Measurements from ENCODE around the gene CMBL. TPM values are rescaled to one million over a fixed set of nuclear protein-coding genes. Genes with fewer than 3 reads are reported as not detected.

Gene CMBL
- total RNA-seq, 1 donor: 9.0 TPM

- TF ChIP-seq CTCF (IDR thresholded peaks at IDR 0.05; ENCODE audit: extremely low read depth, low read depth, low read length): no peak
- no peak for DNase-seq (ENCODE audit: insufficient read length, low spot score, missing footprints)
- Histone ChIP-seq H4K20me1 (ENCODE audit: insufficient read depth, low read length) (no peaks in the 10 kb centered on the region), H3K4me3 (ENCODE audit: insufficient read depth, low read length) (no peak overlapping the region), H3K79me2 (ENCODE audit: insufficient read depth, low read length) (no peaks in the 10 kb centered on the region), H3K27ac (ENCODE audit: low read depth, low read length) (no peak overlapping the region), H3K4me2 (ENCODE audit: insufficient read depth, low read length) (no peak overlapping the region), H3K9me3 (ENCODE audit: low read depth, low read length) (no peaks in the 10 kb centered on the region), H3K27me3 (ENCODE audit: insufficient read depth, low read length) (no peaks in the 10 kb centered on the region), H2AFZ (ENCODE audit: low read length) (no peak overlapping the region), H3K36me3 (ENCODE audit: insufficient read depth, low read length) (no peaks in the 10 kb centered on the region), H3K4me1 (ENCODE audit: insufficient read depth, low read length) (no peaks in the 10 kb centered on the region)
These were observed 13.6 kb downstream of the CMBL start for GRCh38 chr5:10293907-10294662.

GRCh38 chr5:10291692-10292339, 15.9 kb downstream of the CMBL start:
- no peak for DNase-seq (ENCODE audit: insufficient read length, low spot score, missing footprints)
- Histone ChIP-seq H3K36me3 (ENCODE audit: insufficient read depth, low read length) (peaks cover 6% of the 10 kb centered on the region), H3K9me3 (ENCODE audit: low read depth, low read length) (no peaks in the 10 kb centered on the region), H3K79me2 (ENCODE audit: insufficient read depth, low read length) (no peaks in the 10 kb centered on the region), H4K20me1 (ENCODE audit: insufficient read depth, low read length) (no peaks in the 10 kb centered on the region), H3K4me2 (ENCODE audit: insufficient read depth, low read length) (no peak overlapping the region), H3K27me3 (ENCODE audit: insufficient read depth, low read length) (no peaks in the 10 kb centered on the region), H3K4me3 (ENCODE audit: insufficient read depth, low read length) (no peak overlapping the region), H3K4me1 (ENCODE audit: insufficient read depth, low read length) (no peaks in the 10 kb centered on the region), H3K27ac (ENCODE audit: low read depth, low read length) (no peak overlapping the region), H2AFZ (ENCODE audit: low read length) (no peak overlapping the region)
- no peak for TF ChIP-seq CTCF (IDR thresholded peaks at IDR 0.05; ENCODE audit: extremely low read depth, low read depth, low read length)

- H4K20me1 ChIP-seq (ENCODE audit: insufficient read depth, low read length): no peaks in the 10 kb centered on the region
- no peak overlapping the region for H3K27ac ChIP-seq (ENCODE audit: low read depth, low read length)
- no peak for DNase-seq (ENCODE audit: insufficient read length, low spot score, missing footprints)
- no peak overlapping the region for H2AFZ ChIP-seq (ENCODE audit: low read length)
- H3K9me3 ChIP-seq (ENCODE audit: low read depth, low read length): no peaks in the 10 kb centered on the region
- H3K4me2 ChIP-seq (ENCODE audit: insufficient read depth, low read length): no peak overlapping the region
- no peaks in the 10 kb centered on the region for H3K79me2 ChIP-seq (ENCODE audit: insufficient read depth, low read length)
- no peaks in the 10 kb centered on the region for H3K4me1 ChIP-seq (ENCODE audit: insufficient read depth, low read length)
- no peak for TF ChIP-seq CTCF (IDR thresholded peaks at IDR 0.05; ENCODE audit: extremely low read depth, low read depth, low read length)
- no peak overlapping the region for H3K4me3 ChIP-seq (ENCODE audit: insufficient read depth, low read length)
- peaks cover 11% of the 10 kb centered on the region for H3K36me3 ChIP-seq (ENCODE audit: insufficient read depth, low read length)
- H3K27me3 ChIP-seq (ENCODE audit: insufficient read depth, low read length): no peaks in the 10 kb centered on the region
These were observed 17.3 kb downstream of the CMBL start for GRCh38 chr5:10290438-10290837.

GRCh38 chr5:10289991-10290390, 17.7 kb downstream of the CMBL start:
- H3K4me2 ChIP-seq (ENCODE audit: insufficient read depth, low read length): no peak overlapping the region
- no peak overlapping the region for H3K27ac ChIP-seq (ENCODE audit: low read depth, low read length)
- TF ChIP-seq CTCF (IDR thresholded peaks at IDR 0.05; ENCODE audit: extremely low read depth, low read depth, low read length): no peak
- no peaks in the 10 kb centered on the region for H4K20me1 ChIP-seq (ENCODE audit: insufficient read depth, low read length)
- H3K27me3 ChIP-seq (ENCODE audit: insufficient read depth, low read length): no peaks in the 10 kb centered on the region
- H3K79me2 ChIP-seq (ENCODE audit: insufficient read depth, low read length): no peaks in the 10 kb centered on the region
- no peak overlapping the region for H2AFZ ChIP-seq (ENCODE audit: low read length)
- no peaks in the 10 kb centered on the region for H3K4me1 ChIP-seq (ENCODE audit: insufficient read depth, low read length)
- no peak overlapping the region for H3K4me3 ChIP-seq (ENCODE audit: insufficient read depth, low read length)
- no peak for DNase-seq (ENCODE audit: insufficient read length, low spot score, missing footprints)
- H3K36me3 ChIP-seq (ENCODE audit: insufficient read depth, low read length): peaks cover 11% of the 10 kb centered on the region
- no peaks in the 10 kb centered on the region for H3K9me3 ChIP-seq (ENCODE audit: low read depth, low read length)

Data from osteoblast (primary cell).